ENCODE measurements around the gene GAK.

The GAK gene

GRCh38 chr4:845233-845835 is 86.8 kb downstream of the GAK start:
- no peak for DNase-seq

- DNase-seq: no peak
These were observed 87.3 kb downstream of the GAK start for GRCh38 chr4:844752-845232.

GRCh38 chr4:839675-840443 is 92.3 kb downstream of the GAK start:
- DNase-seq: no peak

- DNase-seq: no peak
These were observed 94.3 kb downstream of the GAK start for GRCh38 chr4:837772-838171.

GRCh38 chr4:836750-837301 is 95.3 kb downstream of the GAK start:
- no peak for DNase-seq

GRCh38 chr4:836003-836511 is 96.1 kb downstream of the GAK start:
- no peak for DNase-seq

GRCh38 chr4:835148-836002 is 96.7 kb downstream of the GAK start:
- no peak for DNase-seq

- DNase-seq: no peak
These were observed 97.6 kb downstream of the GAK start for GRCh38 chr4:834368-835147.

GRCh38 chr4:833731-834367 is 98.3 kb downstream of the GAK start:
- DNase-seq: no peak

GRCh38 chr4:833156-833555 is 99.0 kb downstream of the GAK start:
- DNase-seq: no peak

- DNase-seq: no peak
These were observed 99.6 kb downstream of the GAK start for GRCh38 chr4:832536-832935.

- DNase-seq: no peak
These were observed 100.0 kb downstream of the GAK start for GRCh38 chr4:832108-832507.

- DNase-seq: no peak
These were observed 100.7 kb downstream of the GAK start for GRCh38 chr4:831483-831805.

GRCh38 chr4:830601-831482 is 101.3 kb downstream of the GAK start:
- DNase-seq: no peak

GRCh38 chr4:829761-830600 is 102.1 kb downstream of the GAK start:
- DNase-seq: no peak

GRCh38 chr4:829291-829690 is 102.8 kb downstream of the GAK start:
- no peak for DNase-seq

GRCh38 chr4:828641-829271 is 103.4 kb downstream of the GAK start:
- no peak for DNase-seq

- no peak for DNase-seq
These were observed 104.7 kb downstream of the GAK start for GRCh38 chr4:827209-828081.

Data from CD4-positive, alpha-beta T cell treated with Interleukin-21 for 1 hour (primary cell).